GM18498 (cell line): Measurements from ENCODE around the gene TEAD4.
"Not testable (repeated sequence)": the region's sequence is repeated elsewhere in the genome, so short reads cannot be mapped to it uniquely, and the experiment has no call there.

Experiments used
- ATAC-seq: cut with Tn5 transposase; IDR thresholded peaks from one replicate; pipeline ENCODE4 v1.9.1; 2021; ENCODE audit warnings: mild to moderate bottlenecking, moderate library complexity; ENCODE audit not compliant: unreplicated experiment

The TEAD4 gene

DNA sequence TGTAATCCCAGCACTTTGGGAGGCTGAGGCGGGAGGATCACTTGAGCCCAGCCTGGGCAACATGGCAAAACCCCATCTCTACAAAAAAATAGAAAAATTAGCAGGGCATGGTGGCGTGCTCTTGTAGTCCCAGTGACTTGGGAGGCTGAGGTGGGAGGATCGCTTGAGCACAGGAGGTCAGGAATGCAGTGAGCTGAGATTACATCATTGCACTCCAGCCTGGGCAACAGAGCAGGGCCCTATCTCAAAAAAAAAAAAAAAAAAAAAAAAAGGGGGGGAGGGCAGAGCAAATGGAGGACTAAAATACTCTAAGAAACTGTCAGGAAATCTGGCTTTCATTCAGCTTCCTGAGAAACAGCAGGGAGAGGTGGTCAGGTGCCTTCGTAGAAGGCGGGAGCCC lies 86.3 kb downstream of the TEAD4 start:
- no peak for ATAC-seq

DNA sequence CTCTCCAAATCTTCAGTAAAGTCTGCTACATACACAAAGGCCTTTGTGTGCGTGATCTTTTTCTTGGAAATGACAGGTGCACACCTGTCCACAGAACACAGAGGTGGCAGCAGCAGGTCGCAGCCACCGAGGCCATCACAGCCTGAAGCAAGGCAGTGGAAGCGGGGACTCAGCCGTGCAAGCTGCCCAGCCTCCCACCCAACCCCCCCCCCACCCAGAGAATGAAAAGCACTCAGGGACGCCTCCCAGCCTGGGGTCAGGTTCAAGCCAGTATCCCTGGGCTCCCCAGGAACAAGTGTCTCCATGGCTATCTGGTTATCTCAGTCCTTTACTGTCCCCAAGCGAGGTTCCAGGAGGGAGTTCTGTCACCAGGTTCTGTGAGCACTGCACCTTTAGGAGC lies 86.8 kb downstream of the TEAD4 start:
- no peak for ATAC-seq

DNA sequence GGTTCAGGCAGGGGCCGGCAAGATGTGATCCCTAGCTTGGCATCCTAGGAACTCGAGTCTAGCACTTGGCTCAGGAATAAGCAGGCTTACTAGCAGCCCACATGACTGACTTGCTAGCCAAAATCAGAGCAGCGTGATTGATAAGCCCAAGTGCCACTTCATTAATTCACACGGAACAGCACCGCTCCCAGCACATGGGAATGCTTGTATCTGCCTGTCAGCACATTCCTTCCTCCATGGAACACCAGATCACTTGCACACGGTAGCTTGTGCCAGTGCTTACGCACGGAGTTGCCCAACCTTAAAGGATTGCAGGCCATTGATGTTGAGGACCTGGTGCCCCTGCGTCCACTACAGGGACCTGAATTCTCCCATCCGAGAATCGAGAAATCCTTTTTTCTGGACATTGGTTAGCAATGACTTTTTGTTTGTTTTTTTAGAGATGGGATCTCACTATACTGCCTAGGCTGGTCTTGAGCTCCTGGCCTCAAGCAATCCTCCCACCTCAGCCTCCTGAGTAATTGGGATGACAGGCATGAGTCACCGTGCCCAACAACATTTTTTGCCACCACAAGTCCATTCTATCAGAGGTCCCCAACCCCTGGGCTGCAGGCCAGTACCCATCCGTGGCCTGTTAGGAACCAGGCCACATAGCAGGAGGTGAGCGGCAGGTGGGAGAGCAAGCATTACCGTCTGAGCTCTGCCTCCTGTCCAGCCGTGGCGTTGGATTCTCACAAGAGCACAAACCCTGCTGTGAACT lies 87.4 kb downstream of the TEAD4 start:
- ATAC-seq: no peak

- no peak for ATAC-seq
Measured at GRCh38 chr12:3047961-3048360, 88.8 kb downstream of the TEAD4 start.

- no peak for ATAC-seq
Measured at GRCh38 chr12:3048540-3048939, 89.3 kb downstream of the TEAD4 start.

DNA sequence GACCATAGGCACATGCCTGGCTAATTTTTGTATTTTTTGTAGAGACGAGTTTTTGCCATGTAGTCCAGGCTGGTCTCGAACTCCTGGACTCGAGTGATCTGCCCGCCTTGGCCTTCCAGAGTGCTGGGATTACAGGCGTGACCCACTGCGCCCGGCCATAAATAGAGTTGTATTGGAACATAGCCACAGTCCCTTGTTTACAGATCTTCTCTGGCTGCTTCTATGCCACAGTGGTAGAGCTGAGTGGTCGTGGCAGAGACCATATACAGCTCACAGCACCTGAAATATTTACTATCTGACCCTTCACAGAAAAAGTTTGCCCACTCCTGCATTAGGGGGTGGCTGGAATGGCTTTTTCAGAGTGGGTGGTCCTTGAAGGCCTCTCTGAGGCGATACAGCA lies 90.0 kb downstream of the TEAD4 start:
- no peak for ATAC-seq

GRCh38 chr12:3049611-3050249 lies 90.5 kb downstream of the TEAD4 start:
- no peak for ATAC-seq

DNA sequence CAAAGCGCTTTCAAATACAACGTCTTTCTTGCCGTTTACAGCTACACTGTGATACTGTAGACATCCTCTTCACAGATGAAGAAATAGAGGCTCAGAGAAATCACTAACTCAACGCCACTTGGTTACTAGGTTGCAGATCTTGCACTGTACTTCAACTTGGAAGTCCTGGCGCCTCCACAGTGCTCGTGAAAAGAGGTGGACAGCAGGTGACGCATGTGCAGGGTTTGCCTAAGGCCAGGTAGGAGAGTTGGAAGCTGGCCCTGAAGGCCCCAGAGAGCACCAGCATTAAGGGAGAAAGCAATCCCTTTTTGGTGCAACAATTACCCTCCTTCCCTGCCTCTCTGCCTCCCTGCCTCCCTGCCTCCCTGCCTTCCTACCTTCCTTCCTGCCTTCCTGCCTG lies 95.2 kb downstream of the TEAD4 start:
- no peak for ATAC-seq

- ATAC-seq: no peak
Measured at GRCh38 chr12:3055026-3055703, 96.0 kb downstream of the TEAD4 start.

- no peak for ATAC-seq
Measured at GRCh38 chr12:3055704-3056467, 96.7 kb downstream of the TEAD4 start.

DNA sequence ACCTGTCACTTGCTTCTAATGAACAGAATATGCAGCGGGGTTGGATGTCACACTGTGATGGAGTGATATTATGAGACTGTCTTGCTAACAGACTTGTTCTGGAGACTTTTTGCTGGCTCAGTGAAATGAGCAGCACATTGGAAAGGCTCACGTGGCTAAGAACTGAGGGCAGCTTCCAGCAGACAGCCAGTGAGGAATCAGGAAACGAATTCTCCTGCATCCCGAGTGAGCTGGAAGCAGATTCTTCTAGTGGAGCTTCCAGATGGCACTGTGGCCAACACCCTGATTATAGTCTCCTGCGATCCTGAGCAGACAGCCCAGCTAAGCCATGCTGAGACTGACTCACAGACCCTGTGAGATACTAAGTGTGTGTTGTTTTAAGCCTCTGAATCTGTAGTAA lies 101.9 kb downstream of the TEAD4 start:
- ATAC-seq: no peak

- ATAC-seq: no peak
Measured at GRCh38 chr12:3061501-3062215, 102.5 kb downstream of the TEAD4 start.

DNA sequence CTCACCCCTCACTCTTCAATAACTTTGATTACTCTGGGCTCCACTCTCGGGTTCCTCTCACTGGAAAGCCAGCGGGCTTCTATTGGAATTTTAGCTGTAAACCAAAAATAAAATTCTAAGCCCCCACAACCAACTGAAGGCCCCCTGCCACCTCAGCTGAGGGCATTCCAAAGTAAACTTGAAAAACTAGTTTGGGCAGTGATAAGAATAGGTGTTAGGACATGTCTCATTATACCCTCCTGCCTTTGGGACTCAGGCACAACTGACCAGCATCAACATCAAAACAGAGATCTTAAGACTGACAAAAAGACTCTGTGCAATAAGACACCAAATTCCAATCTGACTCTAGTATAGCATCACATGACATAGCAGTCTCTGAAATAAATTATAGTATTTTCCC lies 106.1 kb downstream of the TEAD4 start:
- no peak for ATAC-seq

GRCh38 chr12:3065846-3066245 lies 106.6 kb downstream of the TEAD4 start:
- ATAC-seq: not testable (repeated sequence)

GRCh38 chr12:3069714-3070113 lies 110.5 kb downstream of the TEAD4 start:
- no peak for ATAC-seq

GRCh38 chr12:3071107-3071506 lies 111.9 kb downstream of the TEAD4 start:
- ATAC-seq: no peak

DNA sequence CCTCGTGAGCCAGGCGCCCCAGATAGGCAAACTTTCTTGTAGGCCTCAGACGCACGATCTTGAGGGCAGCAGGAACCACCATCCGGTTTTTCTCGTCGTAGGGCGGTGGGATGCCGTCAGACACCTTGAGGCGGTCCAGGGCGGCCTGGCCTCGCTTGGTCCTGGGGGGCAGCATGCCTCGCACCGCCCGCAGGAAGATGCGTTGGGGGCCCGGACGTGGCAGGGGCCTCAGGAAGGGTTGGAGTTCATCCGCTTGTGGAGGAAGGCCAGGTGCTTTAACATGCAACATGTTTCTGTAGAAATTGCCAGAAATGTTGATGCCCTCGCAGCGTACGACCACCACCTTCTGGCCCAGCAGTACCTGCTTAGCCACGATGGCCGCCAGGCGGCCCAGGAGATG lies 112.5 kb downstream of the TEAD4 start:
- ATAC-seq: no peak

- ATAC-seq: no peak
Measured at GRCh38 chr12:3073438-3074250, 114.4 kb downstream of the TEAD4 start.

- ATAC-seq: no peak
Measured at GRCh38 chr12:3075315-3075714, 116.1 kb downstream of the TEAD4 start.
